ENCODE measurements around the gene LIN54.
"Not testable (repeated sequence)": the region's sequence is repeated elsewhere in the genome, so short reads cannot be mapped to it uniquely, and the experiment has no call there.

Gene LIN54

GRCh38 chr4:82930848-82931755, 79.5 kb downstream of the LIN54 start:
- DNase-seq: no peak

- DNase-seq: no peak
Observed at GRCh38 chr4:82921795-82922194, 88.8 kb downstream of the LIN54 start.

GRCh38 chr4:82919386-82919785, 91.2 kb downstream of the LIN54 start:
- DNase-seq: no peak

GRCh38 chr4:82918091-82918490, 92.5 kb downstream of the LIN54 start:
- DNase-seq: no peak

DNA sequence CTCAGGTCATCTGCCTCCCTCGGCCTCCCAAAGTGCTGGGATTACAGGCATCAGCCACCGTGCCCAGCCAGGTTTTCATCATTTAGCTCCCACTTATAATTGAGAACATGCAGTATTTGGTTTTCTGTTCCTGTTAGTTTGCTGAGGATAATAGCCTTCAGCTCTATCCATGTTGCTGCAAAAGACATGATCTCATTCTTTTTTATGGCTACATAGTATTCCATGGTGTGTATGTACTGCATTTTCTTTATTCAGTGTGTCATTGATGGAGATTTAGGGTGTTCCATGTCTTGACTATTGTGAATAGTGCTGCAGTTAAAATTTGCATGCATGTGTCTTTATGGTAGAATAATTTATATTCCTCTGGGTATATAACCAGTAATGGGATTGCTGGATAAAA, 96.7 kb downstream of the LIN54 start:
- not testable (repeated sequence) for DNase-seq

- DNase-seq: no peak
Observed at GRCh38 chr4:82913305-82913704, 97.3 kb downstream of the LIN54 start.

- DNase-seq: no peak
Observed at GRCh38 chr4:82909326-82909725, 101.3 kb downstream of the LIN54 start.

DNA sequence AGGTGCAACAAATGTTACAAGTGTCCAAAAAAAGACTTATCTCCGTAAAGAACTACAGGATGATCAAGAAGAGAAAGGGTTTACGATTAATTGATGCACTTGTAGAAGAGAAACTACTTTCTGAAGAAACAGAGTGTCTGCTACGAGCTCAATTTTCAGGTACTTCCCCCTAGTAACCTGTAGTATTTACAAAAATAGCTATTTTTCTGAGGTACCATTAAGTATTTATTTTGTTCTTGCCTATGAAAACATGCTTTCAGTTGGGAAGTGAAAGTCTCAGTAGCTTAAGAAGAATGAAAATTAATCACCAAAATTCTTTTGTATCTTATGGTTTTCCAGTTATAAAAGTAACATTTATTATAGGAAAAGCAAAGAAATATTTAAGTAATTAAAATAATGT, 104.2 kb downstream of the LIN54 start:
- no peak for DNase-seq

DNA sequence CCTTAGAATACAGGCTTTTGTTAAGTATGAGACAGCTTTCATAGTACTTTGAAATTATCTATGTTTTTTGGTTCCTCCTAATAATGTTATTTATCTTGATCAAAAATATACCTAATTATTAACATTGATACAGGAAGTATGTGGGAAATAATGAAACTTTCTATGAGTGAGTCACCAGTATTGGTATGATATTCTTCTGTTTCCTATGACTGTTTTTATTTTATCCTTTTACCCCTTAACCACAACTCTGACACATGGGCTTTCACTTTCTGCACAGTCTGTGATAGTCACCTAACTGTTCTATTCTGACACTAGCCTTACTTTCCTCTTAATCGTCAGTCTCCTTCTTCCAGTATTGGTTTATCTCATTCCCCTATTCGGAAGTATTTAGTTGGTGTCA, 105.4 kb downstream of the LIN54 start:
- DNase-seq: no peak

- DNase-seq: no peak
Observed at GRCh38 chr4:82903737-82904136, 106.9 kb downstream of the LIN54 start.

DNA sequence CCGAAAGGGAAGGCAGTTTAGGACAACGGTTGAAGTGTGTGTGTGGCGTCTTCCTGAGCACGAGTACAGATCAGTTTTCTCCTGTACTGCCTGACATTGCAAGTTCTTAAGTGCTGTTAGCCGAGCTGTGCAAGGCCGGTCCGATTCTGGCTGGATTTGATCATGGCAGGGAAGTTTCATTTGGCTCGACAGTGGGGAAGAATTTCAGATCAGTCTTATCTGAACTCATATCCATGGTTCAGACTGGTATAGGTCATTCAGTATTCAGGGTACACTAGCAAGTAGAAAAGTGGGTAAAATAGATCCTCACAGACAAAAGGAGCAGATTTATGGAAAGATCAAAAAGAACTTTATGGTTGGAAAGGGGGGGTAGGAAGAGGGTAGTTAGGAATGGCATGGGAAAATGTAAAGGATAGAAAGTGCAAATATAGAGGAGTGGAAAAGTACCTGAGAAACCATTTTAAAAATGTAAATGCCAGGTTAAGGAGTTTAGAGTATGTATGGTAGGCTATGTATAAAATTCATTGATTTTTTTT, 109.4 kb downstream of the LIN54 start:
- DNase-seq: no peak

- DNase-seq: peak; percentile 95
Observed at GRCh38 chr4:82900411-82901182, 110.0 kb downstream of the LIN54 start, which contains the start of gene THAP9. Gene THAP9 (plus strand): TSS chr4:82900735. CDS start chr4:82900803, 68 bp downstream.

GRCh38 chr4:82900066-82900410, 110.6 kb downstream of the LIN54 start:
- peak; percentile 64 for DNase-seq

DNA sequence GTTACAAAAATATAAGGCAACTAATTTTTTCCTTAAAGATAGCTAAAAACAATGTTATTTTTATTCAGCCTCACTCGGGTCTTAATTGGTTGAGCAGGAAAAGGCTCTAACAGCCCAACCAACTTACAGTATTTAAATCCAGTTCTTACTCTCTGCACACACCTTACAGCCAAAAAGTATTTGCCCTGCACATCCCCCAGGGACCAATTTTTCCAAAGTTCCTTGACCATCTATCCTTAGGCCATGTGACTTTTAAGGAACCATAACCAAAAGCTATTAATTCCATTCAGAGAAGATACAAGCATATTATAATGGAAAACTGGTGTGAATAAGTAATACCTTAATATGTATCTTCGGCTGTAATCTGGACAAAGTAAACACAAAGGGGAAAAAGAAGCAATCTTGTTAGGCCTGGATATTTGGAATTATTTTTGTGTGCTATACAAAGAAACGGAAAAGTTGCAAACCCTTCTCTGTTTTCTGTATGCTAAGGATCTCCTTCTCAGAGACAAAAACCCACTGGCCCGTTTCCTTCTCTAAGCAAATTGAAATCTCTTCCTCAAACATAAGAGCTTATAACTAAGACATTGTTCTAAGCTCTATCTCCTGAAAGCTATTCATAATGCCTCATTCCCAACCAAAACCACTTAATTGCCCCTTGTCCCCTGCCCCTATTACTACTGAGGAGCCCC, 111.1 kb downstream of the LIN54 start:
- DNase-seq: peak; percentile 56

GRCh38 chr4:82898322-82899243, 112.0 kb downstream of the LIN54 start:
- peak; percentile 8 for DNase-seq

DNA sequence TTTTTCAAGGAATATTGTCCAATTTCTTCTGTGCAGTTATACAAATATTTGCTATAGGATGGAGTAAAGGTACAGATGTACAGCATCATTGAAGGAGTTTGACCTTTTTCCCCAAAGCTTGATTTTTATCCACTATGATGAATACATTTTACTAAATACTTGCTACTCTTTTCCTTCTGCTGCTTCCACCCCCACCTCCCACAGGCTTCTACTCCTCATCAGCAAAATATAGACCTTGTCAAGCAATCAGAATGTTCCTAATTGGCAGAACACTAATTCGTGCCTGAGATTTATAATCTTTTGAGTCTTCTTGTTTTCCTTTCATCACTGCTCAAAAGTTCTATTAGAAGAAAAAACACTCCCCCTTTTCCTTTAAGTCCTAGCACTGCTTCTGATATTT, 113.9 kb downstream of the LIN54 start:
- no peak for DNase-seq

DNA sequence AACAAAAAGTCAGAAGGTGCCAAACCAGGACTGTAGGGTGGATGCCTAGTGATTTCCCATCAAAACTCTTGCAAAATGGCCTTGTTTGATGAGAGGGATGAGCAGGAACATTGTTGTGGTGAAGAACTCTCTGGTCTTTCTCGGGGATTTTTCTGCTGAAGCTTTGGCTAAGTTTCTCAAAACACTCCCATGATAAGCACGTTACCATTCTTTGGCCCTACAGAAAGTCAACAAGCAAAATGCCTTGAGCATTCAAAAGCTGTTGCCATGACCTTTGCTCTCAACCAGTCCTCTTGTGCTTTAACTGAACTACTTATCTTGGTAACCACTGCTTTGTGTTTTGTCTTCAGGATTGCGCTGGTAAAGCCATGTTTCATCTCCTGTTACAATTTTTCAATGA, 116.7 kb downstream of the LIN54 start:
- no peak for DNase-seq

- no peak for DNase-seq
Observed at GRCh38 chr4:82892467-82892802, 118.2 kb downstream of the LIN54 start.

GRCh38 chr4:82891707-82892466, 118.7 kb downstream of the LIN54 start:
- DNase-seq: no peak

DNA sequence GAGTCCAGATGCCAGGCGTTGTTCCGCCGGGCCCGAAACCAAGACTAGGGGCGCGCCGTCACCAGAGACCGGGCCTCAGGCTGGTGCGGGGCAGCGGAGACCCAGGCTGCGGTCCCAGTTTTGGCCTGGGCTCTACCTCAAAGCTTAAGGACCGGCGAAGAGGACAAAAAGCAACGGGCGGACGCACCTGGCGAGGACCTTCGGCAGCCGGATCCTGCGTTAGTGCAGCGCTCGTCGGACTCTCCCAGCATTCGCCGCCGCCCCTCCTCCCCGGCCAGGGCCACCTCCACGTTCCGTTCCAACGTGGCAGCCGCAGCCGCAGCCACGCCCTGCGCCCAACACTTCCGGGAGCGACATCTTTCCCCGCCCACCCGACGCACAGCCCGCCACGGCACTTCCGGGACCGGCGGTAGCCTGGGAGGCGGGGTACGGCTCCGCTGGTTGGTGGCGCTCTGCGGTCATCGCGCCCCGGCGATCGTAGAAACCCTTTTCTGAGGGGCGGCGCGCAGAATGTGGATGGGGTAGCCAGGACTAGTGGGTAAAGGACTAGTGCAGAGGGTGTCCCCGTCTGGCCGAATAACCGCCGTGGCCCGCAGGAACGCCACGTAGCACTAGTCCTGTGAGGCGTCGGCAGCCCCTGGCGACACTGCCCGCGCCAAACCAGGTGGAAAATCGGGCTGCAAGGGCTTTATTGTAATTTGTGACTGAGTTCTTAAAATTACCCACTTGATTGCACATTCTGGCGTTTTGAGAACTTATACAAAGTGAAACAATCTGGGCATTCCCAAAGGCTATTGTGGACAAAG, 119.5 kb downstream of the LIN54 start, which contains the start of gene SEC31A:
SEC31A (minus strand) TSS at position 253 of the 806 bp plus-strand sequence. CDS start 9,217 bp downstream, outside the sequence.
- peak; percentile 84 for DNase-seq

All from NCI-H1694 treated with DMSO at 0.1 percent for 48 hours (cell line).